ENCODE results near the gene PIP5K1C. TPM values are rescaled to one million over a fixed set of nuclear protein-coding genes. Genes with fewer than 3 reads are reported as not detected.

The PIP5K1C gene
- total and polyA plus RNA-seq, 9 donors = 6.0 to 41.7 (median 30.8) TPM

- Histone ChIP-seq H3K27ac (no peak overlapping the region), H3K4me3 (no peak overlapping the region), H3K36me3 (no peaks in the 10 kb centered on the region), H3K4me1 (ENCODE audit: insufficient read depth) (peaks cover 4% of the 10 kb centered on the region), H3K27me3 (no peaks in the 10 kb centered on the region), H3K9me3 (no peaks in the 10 kb centered on the region)
- TF ChIP-seq POLR2A (IDR thresholded peaks at IDR 0.05) = no peak
- TF ChIP-seq CTCF (IDR thresholded peaks at IDR 0.05) = no peak
- TF ChIP-seq EP300 (IDR thresholded peaks at IDR 0.05) = no peak
- 93 to 96% (median 96%) methylated on average over 12 of the region's 12 CpGs for WGBS, 3 donors
- intact Hi-C loops (cut with DNase I) = no loop called here
- DNase-seq = no peak
Observed at GRCh38 chr19:3680939-3681338, 19.3 kb downstream of the PIP5K1C start.

GRCh38 chr19:3679581-3679980 is 20.7 kb downstream of the PIP5K1C start:
- H3K36me3 ChIP-seq = no peaks in the 10 kb centered on the region
- H3K4me3 ChIP-seq = no peak overlapping the region
- H3K27ac ChIP-seq = no peak overlapping the region
- no peak for TF ChIP-seq EP300 (IDR thresholded peaks at IDR 0.05)
- TF ChIP-seq CTCF (IDR thresholded peaks at IDR 0.05) = no peak
- TF ChIP-seq POLR2A (IDR thresholded peaks at IDR 0.05) = no peak
- intact Hi-C loops (cut with DNase I) = loop anchor here in 1 of 4 donors (1.0 kb wide), 1 partner anchor 18 kb away; no protein-coding TSS in a partner anchor
- H3K27me3 ChIP-seq = no peaks in the 10 kb centered on the region
- 94 to 97% (median 96%) methylated on average over 13 of the region's 13 CpGs for WGBS, 3 donors
- no peaks in the 10 kb centered on the region for H3K9me3 ChIP-seq
- H3K4me1 ChIP-seq (ENCODE audit: insufficient read depth) = peaks cover 4% of the 10 kb centered on the region
- no peak for DNase-seq

GRCh38 chr19:3679138-3679537 is 21.1 kb downstream of the PIP5K1C start:
- Histone ChIP-seq H3K4me1 (ENCODE audit: insufficient read depth) (peaks cover 4% of the 10 kb centered on the region), H3K27me3 (no peaks in the 10 kb centered on the region), H3K36me3 (no peaks in the 10 kb centered on the region), H3K27ac (no peak overlapping the region), H3K9me3 (no peaks in the 10 kb centered on the region), H3K4me3 (no peak overlapping the region)
- 92 to 94% (median 93%) methylated on average over 12 of the region's 12 CpGs for WGBS, 3 donors
- TF ChIP-seq CTCF (IDR thresholded peaks at IDR 0.05) (no peak), EP300 (IDR thresholded peaks at IDR 0.05) (no peak), POLR2A (IDR thresholded peaks at IDR 0.05) (no peak)
- intact Hi-C loops (cut with DNase I) = loop anchor here in 1 of 4 donors (1.0 kb wide), 1 partner anchor 18 kb away; no protein-coding TSS in a partner anchor
- DNase-seq = no peak

GRCh38 chr19:3678188-3678587 is 22.1 kb downstream of the PIP5K1C start:
- Histone ChIP-seq H3K36me3 (no peaks in the 10 kb centered on the region), H3K27ac (no peak overlapping the region), H3K9me3 (no peaks in the 10 kb centered on the region), H3K27me3 (no peaks in the 10 kb centered on the region), H3K4me3 (no peak overlapping the region), H3K4me1 (ENCODE audit: insufficient read depth) (peaks cover 3% of the 10 kb centered on the region)
- intact Hi-C loops (cut with DNase I) = no loop called here
- no peak for DNase-seq
- no peak for TF ChIP-seq EP300 (IDR thresholded peaks at IDR 0.05)
- no peak for TF ChIP-seq POLR2A (IDR thresholded peaks at IDR 0.05)
- no peak for TF ChIP-seq CTCF (IDR thresholded peaks at IDR 0.05)
- WGBS, 3 donors = 89 to 96% (median 92%) methylated on average over 3 of the region's 3 CpGs

Measured in ovary (tissue), 9 donors.